Endothelial cell (in vitro differentiated cells): ENCODE data around the gene HOXD3. TPM values are rescaled to one million over a fixed set of nuclear protein-coding genes. Genes with fewer than 3 reads are reported as not detected.

Experiments
- DNase-seq: peaks from one replicate; pipeline ENCODE4 v3.0.0; 2021; ENCODE audit warnings: low spot score
- H3K27ac Mint-ChIP-seq: one replicate; pipeline ENCODE4 v1.8.0; 2021; ENCODE audit warnings: mixed read lengths, inconsistent platforms; ENCODE audit not compliant: unreplicated experiment
- H3K27me3 Mint-ChIP-seq: one replicate; pipeline ENCODE4 v1.8.0; 2021; ENCODE audit warnings: mild to moderate bottlenecking, moderate library complexity, mixed read lengths, inconsistent platforms; ENCODE audit not compliant: unreplicated experiment
- H3K36me3 Mint-ChIP-seq: one replicate; pipeline ENCODE4 v1.8.0; 2021; ENCODE audit warnings: mild to moderate bottlenecking, low read depth, mixed read lengths, inconsistent platforms; ENCODE audit not compliant: unreplicated experiment
- H3K4me1 Mint-ChIP-seq: one replicate; pipeline ENCODE4 v1.8.0; 2021; ENCODE audit warnings: mild to moderate bottlenecking, mixed read lengths, inconsistent platforms; ENCODE audit not compliant: unreplicated experiment
- H3K4me3 Mint-ChIP-seq: one replicate; pipeline ENCODE4 v1.8.0; 2021; ENCODE audit warnings: mild to moderate bottlenecking, mixed read lengths, inconsistent platforms; ENCODE audit not compliant: unreplicated experiment
- H3K9me3 Mint-ChIP-seq: one replicate; pipeline ENCODE4 v1.8.0; 2021; ENCODE audit warnings: mixed read lengths, inconsistent platforms; ENCODE audit not compliant: unreplicated experiment
- total RNA-seq: library from RNA; stranded (reverse); fragmentation: NEBNext Ultra II Directional; extraction: Animal tissue kit (Norgen Biotek cat#: 25700); gene quantifications from one replicate; pipeline ENCODE4 v1.2.1, GENCODE V29; 2021; ENCODE audit not compliant: unreplicated experiment
- TF ChIP-seq, protein P1 (sequence below): fragments of 200-600 bp; sonication (generic); IDR thresholded peaks from one replicate; pipeline ENCODE4 v1.5.0; 2021; ENCODE audit warnings: antibody characterized with exemption; ENCODE audit not compliant: unreplicated experiment

Gene HOXD3
- total RNA-seq, 1 donor from 2014 or later, result 4.1 TPM

DNA sequence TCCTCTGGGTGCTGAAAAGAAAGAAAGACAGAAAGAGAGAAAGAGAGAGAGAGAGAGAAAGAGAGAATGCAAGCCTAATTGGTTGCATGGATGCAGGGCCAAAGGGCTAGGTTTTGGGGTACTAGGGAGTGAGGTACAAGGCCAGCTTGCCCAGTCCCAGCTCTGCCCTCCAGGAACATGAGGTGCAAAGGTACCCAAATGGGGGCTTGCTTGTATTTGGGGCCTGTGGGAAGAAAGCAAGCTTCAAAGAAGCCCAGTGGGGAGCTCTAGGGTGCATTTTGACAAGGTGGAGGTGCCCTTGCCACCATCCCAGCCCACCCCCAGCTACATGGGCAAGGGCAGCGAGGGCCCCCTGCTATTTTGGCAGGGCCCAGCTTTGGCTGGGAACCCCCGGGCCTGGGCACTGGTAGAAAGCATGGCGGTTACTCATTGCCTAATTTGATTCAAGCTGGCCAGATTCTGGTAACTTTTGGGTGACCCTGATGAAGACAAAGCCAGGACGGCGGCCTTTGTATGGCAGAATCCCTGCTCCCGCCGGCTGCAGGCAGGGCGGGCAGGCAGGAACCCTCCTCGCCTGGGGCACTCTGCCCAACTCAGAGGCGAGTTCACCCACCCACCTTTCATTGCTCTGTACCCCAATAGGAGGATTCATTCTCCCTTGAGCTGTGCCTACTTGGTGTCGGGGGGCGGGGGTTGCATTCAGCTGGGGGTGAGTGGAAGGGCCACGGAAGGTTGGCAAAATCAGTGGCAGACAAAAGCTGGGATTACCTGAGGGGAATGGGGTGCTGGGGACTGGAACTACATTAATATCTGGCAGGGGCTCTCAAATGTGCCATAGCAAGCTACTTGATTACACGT is 6.3 kb upstream of the HOXD3 start:
- Mint-ChIP-seq H3K27me3 (peaks cover 60% of the 10 kb centered on the region), H3K36me3 (peaks cover 11% of the 10 kb centered on the region), H3K4me1 (peaks cover 29% of the 10 kb centered on the region), H3K27ac (no peak overlapping the region), H3K4me3 (peak overlapping the region; percentile 1), H3K9me3 (no peaks in the 10 kb centered on the region)
- peak; percentile 3 for DNase-seq
- TF ChIP-seq, protein P1, sequence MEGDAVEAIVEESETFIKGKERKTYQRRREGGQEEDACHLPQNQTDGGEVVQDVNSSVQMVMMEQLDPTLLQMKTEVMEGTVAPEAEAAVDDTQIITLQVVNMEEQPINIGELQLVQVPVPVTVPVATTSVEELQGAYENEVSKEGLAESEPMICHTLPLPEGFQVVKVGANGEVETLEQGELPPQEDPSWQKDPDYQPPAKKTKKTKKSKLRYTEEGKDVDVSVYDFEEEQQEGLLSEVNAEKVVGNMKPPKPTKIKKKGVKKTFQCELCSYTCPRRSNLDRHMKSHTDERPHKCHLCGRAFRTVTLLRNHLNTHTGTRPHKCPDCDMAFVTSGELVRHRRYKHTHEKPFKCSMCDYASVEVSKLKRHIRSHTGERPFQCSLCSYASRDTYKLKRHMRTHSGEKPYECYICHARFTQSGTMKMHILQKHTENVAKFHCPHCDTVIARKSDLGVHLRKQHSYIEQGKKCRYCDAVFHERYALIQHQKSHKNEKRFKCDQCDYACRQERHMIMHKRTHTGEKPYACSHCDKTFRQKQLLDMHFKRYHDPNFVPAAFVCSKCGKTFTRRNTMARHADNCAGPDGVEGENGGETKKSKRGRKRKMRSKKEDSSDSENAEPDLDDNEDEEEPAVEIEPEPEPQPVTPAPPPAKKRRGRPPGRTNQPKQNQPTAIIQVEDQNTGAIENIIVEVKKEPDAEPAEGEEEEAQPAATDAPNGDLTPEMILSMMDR, result no peak

DNA sequence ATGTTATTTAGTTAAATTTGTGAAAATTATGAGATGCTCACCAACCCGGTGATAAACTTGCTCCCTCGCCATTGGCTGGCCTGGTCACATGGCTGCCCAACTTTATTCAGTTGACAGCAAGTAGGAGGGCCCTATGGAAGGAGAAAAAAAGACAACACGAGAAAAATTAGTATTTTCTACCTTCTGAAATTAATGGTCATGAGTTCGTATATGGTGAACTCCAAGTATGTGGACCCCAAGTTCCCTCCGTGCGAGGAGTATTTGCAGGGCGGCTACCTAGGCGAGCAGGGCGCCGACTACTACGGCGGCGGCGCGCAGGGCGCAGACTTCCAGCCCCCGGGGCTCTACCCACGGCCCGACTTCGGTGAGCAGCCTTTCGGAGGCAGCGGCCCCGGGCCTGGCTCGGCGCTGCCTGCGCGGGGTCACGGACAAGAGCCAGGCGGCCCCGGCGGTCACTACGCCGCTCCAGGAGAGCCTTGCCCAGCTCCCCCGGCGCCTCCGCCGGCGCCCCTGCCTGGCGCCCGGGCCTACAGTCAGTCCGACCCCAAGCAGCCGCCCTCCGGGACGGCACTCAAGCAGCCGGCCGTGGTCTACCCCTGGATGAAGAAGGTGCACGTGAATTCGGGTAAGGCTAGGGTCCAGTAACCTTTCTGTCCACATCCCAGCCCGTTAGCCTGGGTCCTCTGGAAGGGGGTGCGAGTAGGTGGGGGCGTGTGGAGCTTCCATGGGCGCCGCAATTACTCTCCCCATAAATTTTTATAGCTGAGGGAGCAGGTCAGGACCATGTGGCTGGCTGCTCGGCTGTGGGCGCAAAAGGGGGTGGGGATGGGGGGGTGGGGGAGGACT is 5.4 kb upstream of the HOXD3 start, which contains the start of gene HOXD4:
HOXD4 (plus strand) TSS at position 109 of the 846 bp plus-strand sequence; CDS start at position 193, 84 bp downstream.
- H3K9me3 Mint-ChIP-seq, result no peaks in the 10 kb centered on the region
- peak; percentile 18 for DNase-seq
- peaks cover 57% of the 10 kb centered on the region for H3K27me3 Mint-ChIP-seq
- peaks cover 11% of the 10 kb centered on the region for H3K36me3 Mint-ChIP-seq
- TF ChIP-seq, protein P1, result no peak
- peaks cover 29% of the 10 kb centered on the region for H3K4me1 Mint-ChIP-seq
- H3K4me3 Mint-ChIP-seq, result peak within 1 kb of the TSS; percentile 87
- H3K27ac Mint-ChIP-seq, result no peak within 1 kb of the TSS

DNA sequence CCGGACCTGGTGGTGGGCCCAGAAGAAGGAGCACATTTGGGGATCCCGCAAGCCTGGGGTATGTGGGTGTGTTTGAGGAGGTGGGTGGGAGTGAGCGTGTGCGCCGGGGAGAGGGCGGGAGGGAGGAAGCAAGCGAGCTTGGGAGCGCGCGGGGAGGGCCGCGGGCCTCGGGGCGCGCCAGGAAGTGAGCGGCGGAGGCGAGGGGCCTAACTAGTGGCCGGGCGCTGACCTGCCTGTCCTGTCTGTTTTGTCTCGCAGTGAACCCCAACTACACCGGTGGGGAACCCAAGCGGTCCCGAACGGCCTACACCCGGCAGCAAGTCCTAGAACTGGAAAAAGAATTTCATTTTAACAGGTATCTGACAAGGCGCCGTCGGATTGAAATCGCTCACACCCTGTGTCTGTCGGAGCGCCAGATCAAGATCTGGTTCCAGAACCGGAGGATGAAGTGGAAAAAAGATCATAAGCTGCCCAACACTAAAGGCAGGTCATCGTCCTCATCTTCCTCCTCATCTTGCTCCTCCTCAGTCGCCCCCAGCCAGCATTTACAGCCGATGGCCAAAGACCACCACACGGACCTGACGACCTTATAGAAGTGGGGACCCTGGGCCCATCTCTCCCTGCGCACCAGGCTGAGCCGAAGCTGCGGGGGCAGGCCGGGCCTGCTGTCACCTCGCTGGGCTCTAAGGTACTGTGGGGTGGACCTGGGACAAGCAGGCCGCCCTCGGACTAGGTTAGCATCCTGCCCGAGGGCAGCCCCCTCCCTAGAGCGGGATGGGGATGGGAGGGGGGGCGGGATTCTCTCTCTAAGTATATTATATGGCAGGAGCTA is 4.5 kb upstream of the HOXD3 start:
- Mint-ChIP-seq H3K36me3 (peaks cover 11% of the 10 kb centered on the region), H3K9me3 (no peaks in the 10 kb centered on the region), H3K27ac (no peak overlapping the region), H3K27me3 (peaks cover 51% of the 10 kb centered on the region), H3K4me3 (peak overlapping the region; percentile 25), H3K4me1 (peaks cover 25% of the 10 kb centered on the region)
- DNase-seq, result no peak
- TF ChIP-seq, protein P1, result no peak

DNA sequence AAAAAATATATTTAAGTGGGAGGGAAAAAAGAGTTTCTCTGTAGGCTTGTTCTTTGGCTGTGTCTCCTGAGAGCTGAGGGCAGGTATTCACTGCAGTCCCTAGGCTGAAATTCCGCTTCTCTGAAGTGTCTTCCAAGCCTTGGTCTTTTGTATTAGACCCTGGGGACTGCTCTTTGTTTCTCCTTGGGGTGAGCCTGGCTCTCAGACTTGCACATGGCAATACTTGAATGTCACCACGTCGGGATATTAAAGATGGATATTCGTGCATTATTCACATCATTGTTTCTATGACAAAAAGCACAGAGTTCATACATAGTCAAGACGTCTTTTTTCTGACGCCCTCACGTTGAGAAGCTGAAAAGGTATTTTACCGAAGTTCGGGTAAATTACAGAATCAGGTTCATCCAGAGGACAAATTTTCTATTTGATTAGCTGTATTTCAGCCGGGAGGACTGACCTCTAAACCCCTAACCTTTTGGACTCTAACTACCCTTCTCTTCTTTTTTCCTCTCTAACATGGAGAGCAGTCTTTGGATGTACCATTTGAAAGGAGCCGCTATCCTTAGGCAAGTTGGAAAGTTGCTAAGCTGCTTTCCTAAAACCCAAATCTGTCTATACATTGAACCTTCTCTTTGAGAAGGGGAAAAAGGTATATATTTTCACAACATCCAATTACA is 2.4 kb upstream of the HOXD3 start:
- DNase-seq, result no peak
- H3K27me3 Mint-ChIP-seq, result peaks cover 46% of the 10 kb centered on the region
- H3K4me3 Mint-ChIP-seq, result no peak overlapping the region
- peaks cover 7% of the 10 kb centered on the region for H3K36me3 Mint-ChIP-seq
- no peak overlapping the region for H3K27ac Mint-ChIP-seq
- H3K4me1 Mint-ChIP-seq, result peaks cover 29% of the 10 kb centered on the region
- no peaks in the 10 kb centered on the region for H3K9me3 Mint-ChIP-seq
- TF ChIP-seq, protein P1, result no peak
